Breast epithelium (tissue), 3 donors: Measurements from ENCODE around the gene DCLK3.

Experiments used
- POLR2A ChIP-seq: fragments of 450-650 bp; IDR thresholded peaks from one replicate; pipeline ENCODE4 v1.6.1; 2016; ENCODE audit warnings: antibody characterized with exemption, mild to moderate bottlenecking, moderate library complexity
- POLR2AphosphoS5 ChIP-seq, 3 donors: sonication (generic); formaldehyde crosslinking; IDR thresholded peaks; one replicate each; pipeline ENCODE4 v1.6.1; 2017; ENCODE audit warnings: antibody characterized with exemption in 3 of 3
- TF ChIP-seq, protein P1 (sequence below), 3 donors: fragments of 450-650 bp; IDR thresholded peaks; one replicate each; pipeline ENCODE4 v1.5.1; 2016 to 2017; ENCODE audit warnings: antibody characterized with exemption in 3 of 3, mild to moderate bottlenecking in 3 of 3, moderate library complexity in 3 of 3

- TF ChIP-seq, protein P1, sequence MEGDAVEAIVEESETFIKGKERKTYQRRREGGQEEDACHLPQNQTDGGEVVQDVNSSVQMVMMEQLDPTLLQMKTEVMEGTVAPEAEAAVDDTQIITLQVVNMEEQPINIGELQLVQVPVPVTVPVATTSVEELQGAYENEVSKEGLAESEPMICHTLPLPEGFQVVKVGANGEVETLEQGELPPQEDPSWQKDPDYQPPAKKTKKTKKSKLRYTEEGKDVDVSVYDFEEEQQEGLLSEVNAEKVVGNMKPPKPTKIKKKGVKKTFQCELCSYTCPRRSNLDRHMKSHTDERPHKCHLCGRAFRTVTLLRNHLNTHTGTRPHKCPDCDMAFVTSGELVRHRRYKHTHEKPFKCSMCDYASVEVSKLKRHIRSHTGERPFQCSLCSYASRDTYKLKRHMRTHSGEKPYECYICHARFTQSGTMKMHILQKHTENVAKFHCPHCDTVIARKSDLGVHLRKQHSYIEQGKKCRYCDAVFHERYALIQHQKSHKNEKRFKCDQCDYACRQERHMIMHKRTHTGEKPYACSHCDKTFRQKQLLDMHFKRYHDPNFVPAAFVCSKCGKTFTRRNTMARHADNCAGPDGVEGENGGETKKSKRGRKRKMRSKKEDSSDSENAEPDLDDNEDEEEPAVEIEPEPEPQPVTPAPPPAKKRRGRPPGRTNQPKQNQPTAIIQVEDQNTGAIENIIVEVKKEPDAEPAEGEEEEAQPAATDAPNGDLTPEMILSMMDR (IDR thresholded peaks at IDR 0.05): no peak
- TF ChIP-seq POLR2A (no peak), POLR2AphosphoS5 (IDR thresholded peaks at IDR 0.05) (no peak)
These were observed 31.8 kb upstream of the DCLK3 start for GRCh38 chr3:36796161-36796560.
